ENCODE data around the gene ABHD5.

The ABHD5 gene

DNA sequence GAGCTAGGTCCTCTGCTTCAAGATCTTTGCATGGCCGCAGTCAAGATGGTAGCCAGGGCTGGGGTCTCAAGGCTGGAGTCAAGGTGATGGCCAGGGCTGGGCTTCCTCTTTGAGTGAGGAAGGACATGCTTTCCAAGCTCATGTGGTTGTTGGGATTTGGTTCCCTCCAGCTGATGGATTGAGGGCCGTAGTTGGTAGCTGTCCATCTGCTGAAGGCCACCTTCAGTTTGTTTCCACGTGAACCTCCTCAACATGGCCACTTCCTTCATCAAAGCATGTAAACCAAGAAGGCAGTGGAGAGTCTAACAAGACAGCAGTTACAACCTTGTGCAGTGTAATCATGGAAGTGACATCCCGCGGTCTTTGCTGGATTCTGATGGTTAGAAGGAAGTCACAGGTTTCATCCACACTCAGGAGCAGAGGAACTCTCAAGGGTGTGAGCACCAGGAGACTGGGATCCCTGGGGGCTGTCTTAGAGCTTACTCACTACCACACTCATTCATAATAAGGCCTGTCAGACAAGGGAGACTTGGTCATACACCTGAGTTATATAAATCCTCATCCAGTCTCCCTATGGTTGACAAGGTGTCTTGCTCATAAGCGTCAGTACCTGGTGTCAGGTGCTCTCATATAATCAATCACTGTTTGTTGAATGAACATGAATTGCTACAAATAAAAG, 42.1 kb downstream of the ABHD5 start:
- H3K4me3 ChIP-seq (replicated peaks; ENCODE audit: low read depth, low read length): no peak overlapping the region
- TF ChIP-seq, protein P1, sequence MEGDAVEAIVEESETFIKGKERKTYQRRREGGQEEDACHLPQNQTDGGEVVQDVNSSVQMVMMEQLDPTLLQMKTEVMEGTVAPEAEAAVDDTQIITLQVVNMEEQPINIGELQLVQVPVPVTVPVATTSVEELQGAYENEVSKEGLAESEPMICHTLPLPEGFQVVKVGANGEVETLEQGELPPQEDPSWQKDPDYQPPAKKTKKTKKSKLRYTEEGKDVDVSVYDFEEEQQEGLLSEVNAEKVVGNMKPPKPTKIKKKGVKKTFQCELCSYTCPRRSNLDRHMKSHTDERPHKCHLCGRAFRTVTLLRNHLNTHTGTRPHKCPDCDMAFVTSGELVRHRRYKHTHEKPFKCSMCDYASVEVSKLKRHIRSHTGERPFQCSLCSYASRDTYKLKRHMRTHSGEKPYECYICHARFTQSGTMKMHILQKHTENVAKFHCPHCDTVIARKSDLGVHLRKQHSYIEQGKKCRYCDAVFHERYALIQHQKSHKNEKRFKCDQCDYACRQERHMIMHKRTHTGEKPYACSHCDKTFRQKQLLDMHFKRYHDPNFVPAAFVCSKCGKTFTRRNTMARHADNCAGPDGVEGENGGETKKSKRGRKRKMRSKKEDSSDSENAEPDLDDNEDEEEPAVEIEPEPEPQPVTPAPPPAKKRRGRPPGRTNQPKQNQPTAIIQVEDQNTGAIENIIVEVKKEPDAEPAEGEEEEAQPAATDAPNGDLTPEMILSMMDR (IDR thresholded peaks at IDR 0.05; ENCODE audit: low read depth, low read length, missing control alignments): no peak
- no peak for DNase-seq (ENCODE audit: extremely low read depth, low read depth)

DNA sequence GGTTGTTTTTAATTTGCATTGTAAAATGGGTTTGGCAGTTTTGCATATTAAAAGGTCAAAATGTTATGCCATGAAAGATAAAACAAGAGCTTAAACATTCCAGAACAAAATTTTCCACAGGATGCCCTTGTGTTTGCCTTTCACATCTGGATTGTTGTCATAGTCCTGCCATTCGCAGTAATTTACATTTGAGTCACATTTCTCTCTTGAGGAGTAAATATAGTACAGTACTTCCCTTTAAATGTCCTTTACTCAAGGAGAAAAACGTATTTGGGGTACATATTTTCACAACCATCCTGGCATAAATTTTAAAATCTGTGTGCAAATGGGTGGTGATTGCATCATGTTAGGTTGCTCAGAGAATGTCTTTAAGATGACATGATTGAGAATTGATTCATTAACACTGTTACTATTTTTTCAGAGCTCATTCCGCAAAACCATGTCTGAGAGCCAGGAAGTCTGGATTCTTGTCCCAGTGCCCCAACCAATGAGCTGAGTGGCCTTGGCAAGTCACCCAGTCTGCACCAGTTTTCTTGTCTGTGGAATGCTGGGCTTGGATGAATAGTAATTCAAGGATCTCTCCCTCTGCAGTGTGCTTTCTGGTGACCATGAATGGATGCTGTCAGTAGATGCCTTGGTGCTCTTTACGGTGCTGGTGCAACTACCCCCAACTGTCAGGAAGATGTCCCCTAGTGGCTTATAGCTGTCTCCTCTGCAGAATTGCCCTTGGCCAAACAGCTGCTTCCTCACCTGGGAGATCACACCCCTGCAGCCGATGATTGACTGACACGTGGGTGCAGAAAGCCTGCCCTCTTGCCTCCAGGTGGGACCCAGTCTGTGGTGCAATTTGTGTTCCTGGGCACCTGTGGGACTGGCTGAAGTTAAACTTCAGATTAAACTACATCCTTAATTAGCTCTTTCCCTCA, 43.0 kb downstream of the ABHD5 start:
- DNase-seq (ENCODE audit: extremely low read depth, low read depth): no peak
- H3K4me3 ChIP-seq (replicated peaks; ENCODE audit: low read depth, low read length): no peak overlapping the region
- TF ChIP-seq, protein P1 (IDR thresholded peaks at IDR 0.05; ENCODE audit: low read depth, low read length, missing control alignments): no peak

DNA sequence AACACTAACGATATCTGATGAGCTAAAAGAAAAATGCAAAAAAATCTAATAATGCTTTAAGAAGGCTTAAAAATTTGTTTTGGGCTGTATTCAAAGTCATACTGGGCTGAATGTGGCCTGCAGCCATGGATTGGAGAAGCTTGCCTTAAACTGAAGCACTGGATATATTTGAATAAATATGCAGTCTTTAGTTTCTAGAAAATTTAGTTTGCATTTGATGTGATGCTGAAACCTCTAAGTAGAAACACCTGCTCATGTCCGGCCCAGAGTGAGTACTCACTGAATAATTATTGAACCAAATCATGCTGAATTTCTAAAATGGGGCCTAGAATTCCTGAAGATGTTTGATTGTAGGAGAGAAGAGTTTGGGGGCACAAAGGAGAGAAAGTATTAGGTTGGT, 43.9 kb downstream of the ABHD5 start:
- DNase-seq (ENCODE audit: extremely low read depth, low read depth): no peak
- TF ChIP-seq, protein P1 (IDR thresholded peaks at IDR 0.05; ENCODE audit: low read depth, low read length, missing control alignments): no peak
- H3K4me3 ChIP-seq (replicated peaks; ENCODE audit: low read depth, low read length): no peak overlapping the region

DNA sequence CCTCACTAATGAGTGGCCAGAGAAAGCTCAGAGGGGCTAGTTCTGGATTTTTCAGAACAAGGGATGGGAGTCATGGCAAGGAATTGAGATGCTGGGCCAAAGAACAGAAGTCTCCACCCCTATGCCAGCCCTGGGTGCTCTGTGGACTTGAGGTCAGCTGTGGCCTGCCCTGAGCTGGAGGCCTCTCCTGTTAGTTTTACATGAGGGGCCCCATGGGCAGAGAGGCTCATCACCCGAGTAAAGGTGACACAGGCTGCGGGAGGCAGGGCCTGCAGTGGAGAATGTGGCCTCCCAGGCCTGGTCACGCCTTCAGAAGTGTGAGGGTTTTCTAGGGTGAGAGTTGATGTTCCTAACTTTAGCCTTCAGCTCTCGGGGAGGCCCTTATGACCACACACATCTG, 44.9 kb downstream of the ABHD5 start:
- no peak for DNase-seq (ENCODE audit: extremely low read depth, low read depth)
- TF ChIP-seq, protein P1 (IDR thresholded peaks at IDR 0.05; ENCODE audit: low read depth, low read length, missing control alignments): no peak
- no peak overlapping the region for H3K4me3 ChIP-seq (replicated peaks; ENCODE audit: low read depth, low read length)

DNA sequence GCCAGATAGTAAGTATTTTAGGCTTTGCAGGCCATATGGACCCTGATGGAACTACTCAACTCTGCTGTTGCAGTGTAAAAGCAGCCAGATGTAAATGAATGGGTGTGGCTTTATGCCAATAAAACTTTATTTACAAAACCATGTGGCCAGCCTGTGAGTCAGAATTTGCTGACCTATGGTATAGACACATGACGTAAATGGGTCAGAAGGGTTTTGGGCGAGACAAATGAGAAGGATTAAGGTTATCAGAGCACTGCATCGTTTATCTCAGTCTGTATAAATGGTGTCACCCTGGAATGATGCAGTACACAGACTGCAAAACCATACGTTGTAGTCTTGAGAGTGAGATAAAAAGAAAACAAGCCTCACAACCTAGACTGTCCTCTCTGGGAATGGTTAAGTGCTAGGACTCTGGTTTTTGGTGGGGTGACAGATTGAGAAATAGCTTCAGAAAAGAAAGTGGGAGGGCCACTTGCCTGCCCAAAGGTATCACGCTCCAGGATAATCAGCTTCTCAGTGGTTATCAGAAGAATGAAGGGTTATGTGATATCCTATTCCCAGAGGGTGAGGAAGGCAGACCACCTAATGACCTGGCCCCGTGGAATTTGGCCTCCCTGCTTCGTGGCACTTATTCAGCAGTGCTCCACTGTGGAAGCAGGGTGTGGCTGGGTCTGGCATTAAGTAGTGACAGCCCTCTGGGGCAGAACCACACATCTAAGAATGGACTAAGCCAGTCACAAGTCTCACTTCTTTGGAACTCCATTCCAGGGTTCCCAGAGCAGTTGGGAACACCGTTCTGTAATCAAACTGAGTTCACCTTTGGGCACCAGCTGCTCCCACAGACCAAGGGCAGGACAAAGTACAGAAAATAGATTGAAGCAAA, 46.1 kb downstream of the ABHD5 start:
- peak; percentile 41 for DNase-seq (ENCODE audit: extremely low read depth, low read depth)
- TF ChIP-seq, protein P1 (IDR thresholded peaks at IDR 0.05; ENCODE audit: low read depth, low read length, missing control alignments): no peak
- H3K4me3 ChIP-seq (replicated peaks; ENCODE audit: low read depth, low read length): no peak overlapping the region

DNA sequence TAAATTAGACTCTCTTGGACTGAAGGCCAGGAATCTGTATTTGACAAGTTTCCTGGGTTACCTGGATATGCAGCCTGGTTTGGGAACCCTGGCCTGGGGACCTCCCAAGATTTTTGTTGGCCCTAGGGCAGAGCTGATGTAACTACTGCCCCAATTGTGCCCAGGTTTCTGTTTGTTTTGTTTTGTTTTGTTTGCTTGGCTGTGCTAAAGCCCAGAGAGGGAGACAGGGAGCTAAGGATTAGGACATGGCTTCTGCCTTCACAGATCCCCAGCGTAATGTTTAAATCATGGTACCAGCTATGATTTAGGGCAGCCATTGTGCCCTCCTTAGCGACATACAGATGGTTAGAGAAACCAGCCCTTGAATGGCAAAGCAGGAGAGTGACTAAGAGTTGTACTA, 47.6 kb downstream of the ABHD5 start:
- DNase-seq (ENCODE audit: extremely low read depth, low read depth): no peak
- H3K4me3 ChIP-seq (replicated peaks; ENCODE audit: low read depth, low read length): no peak overlapping the region
- TF ChIP-seq, protein P1 (IDR thresholded peaks at IDR 0.05; ENCODE audit: low read depth, low read length, missing control alignments): no peak

Measured in HFF-Myc (cell line).